CD4-positive, alpha-beta T cell treated with Interleukin-12 subunit alpha and Interleukin-12 subunit beta, for 1 hour (primary cell): ENCODE data around the gene PRIMA1.

Experiments
- DNase-seq: peaks from one replicate; pipeline ENCODE4 v3.0.0-alpha.2; 2020

The PRIMA1 gene

DNA sequence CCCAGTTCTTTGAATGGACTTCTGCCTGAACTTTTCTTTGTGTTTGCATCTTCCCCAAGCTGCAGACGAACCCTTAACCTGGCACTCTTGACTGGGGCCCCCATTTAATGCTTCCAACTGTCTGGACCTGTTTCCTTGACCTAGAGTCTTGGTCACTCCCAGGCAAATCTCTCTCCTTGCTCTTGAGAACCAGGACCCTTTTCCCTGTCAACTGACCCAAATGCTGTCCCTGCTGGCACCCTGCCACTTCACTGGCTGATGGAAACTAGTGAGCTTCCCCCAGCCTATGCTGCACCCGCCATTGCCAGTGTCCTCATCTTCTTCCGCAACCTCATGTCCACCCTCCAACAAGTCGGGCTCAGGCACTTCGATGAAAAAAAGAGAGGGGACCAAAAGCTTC, 79.5 kb downstream of the PRIMA1 start:
- DNase-seq = no peak

GRCh38 chr14:93708311-93708734, 80.0 kb downstream of the PRIMA1 start:
- DNase-seq = no peak

GRCh38 chr14:93707475-93707874, 80.8 kb downstream of the PRIMA1 start:
- no peak for DNase-seq

GRCh38 chr14:93706360-93706955, 81.8 kb downstream of the PRIMA1 start:
- DNase-seq = no peak

- no peak for DNase-seq
Measured at GRCh38 chr14:93705513-93706156, 82.7 kb downstream of the PRIMA1 start.

DNA sequence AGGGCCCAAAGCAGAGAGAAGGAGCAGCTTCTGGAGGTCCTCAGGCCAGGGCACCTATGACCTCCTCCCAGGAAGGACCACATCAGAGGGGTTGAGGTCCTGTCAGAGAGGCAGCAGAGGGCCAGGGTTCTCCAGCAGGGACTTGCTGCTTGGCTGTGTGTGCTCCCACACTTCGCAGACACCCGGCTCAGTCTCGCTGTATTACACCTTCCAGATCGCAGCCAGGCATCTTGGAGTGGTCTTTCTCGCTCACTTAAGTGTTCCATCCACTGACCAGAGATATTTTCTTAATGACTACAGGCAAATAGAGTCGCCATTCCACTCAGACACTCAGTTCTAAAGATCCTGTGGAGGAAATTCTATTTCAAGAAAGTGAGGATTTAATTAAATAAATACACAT, 84.3 kb downstream of the PRIMA1 start:
- no peak for DNase-seq

DNA sequence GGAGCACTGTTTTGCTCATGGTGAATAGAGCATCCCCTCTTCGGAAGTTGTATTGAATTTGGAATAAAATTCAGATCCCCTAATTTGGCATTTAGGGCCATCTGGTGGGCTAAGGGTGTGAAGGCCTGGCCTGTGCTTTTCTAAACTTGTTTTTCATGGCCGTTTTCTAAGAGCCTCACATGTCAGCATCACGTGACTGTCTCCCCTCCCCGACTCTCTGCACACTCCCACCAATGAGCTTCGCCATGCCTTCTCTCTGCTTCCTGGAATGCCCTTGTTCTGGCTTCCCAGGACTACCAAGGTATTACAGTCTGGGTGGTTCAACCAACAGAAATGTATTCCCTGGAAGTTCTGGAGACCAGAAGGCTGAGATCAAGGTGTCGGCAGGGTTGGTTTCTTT, 85.3 kb downstream of the PRIMA1 start:
- no peak for DNase-seq

DNA sequence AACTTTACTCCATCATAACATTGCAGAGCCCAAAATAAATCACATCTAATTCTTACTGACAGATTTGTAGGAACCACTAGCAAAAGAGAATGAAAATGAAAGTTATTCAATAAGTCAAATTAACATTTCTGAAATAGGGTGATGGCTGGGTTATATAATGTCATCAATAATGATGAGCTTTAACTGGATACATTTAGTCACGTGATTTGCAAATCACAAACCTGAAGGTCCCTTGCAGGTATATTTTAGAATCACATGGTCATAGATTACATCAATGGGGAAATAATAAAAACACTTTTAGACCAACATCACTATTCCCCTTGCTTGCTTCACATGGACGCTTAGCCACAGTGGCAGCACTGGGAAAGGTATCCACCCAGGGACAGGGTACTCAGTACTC, 86.7 kb downstream of the PRIMA1 start:
- DNase-seq = no peak

GRCh38 chr14:93700928-93701327, 87.4 kb downstream of the PRIMA1 start:
- DNase-seq = no peak

DNA sequence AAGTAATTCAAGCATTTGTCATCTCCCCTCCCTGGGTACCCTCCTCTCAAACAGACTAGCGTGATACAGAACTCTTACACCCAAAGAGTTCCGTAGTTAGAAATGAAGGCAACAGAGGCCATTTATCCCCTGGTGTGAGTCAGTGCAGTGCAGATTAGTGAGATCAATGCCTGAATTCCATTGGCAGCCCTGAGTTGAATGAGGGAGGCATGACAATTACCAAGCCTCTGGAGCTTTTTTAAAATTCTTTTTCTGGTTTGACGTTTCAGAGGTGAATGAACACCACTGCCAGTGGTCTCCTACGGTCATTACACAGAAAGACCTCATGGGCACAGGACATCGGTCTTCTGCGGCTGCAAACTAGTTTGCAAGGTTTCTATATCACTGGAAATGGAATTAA, 94.4 kb downstream of the PRIMA1 start:
- no peak for DNase-seq

GRCh38 chr14:93691042-93691780, 97.1 kb downstream of the PRIMA1 start:
- no peak for DNase-seq

DNA sequence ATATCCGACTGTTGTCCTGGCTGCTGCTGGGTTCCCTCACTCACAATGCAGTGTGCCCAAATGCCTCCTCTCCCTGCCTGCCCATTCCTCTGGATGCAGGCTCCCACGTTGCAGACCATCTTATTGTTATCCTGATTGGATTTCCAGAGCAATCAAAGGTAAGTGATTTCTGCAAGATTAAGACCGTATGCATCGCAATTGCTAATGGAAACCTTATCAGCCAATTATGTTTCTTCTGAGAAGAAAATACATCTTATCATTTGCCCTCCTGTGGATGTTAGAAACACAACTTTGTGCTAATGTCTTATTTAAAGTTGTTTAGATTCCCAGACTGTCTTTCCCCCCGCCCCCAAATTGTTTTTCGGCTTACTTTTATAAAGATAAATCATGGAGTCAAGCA, 98.1 kb downstream of the PRIMA1 start:
- DNase-seq = no peak

GRCh38 chr14:93688820-93689219, 99.5 kb downstream of the PRIMA1 start:
- no peak for DNase-seq

DNA sequence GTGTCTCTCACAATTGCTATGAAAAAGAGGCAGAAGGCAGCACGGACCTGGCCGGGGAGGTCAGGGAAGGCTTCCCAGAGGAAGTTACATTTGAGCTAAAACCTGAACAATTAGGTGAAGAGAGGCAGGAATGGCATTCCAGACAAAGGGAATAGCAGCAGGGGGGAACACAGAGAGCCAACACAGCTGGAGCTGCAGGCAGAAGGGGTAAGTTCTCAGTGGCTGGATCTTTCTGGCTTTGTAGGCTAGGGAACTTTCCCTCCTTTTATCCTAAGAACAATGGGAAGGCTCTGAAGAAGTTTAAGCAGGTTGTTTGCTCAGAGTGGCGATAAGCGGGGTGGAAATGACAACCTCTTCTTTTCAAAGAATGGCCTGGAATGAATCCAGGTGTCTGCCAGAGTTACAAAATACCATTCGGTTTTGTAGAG, 100.0 kb downstream of the PRIMA1 start:
- no peak for DNase-seq

GRCh38 chr14:93686268-93686667, 102.0 kb downstream of the PRIMA1 start:
- no peak for DNase-seq

- no peak for DNase-seq
Measured at GRCh38 chr14:93685121-93685895, 103.0 kb downstream of the PRIMA1 start.

DNA sequence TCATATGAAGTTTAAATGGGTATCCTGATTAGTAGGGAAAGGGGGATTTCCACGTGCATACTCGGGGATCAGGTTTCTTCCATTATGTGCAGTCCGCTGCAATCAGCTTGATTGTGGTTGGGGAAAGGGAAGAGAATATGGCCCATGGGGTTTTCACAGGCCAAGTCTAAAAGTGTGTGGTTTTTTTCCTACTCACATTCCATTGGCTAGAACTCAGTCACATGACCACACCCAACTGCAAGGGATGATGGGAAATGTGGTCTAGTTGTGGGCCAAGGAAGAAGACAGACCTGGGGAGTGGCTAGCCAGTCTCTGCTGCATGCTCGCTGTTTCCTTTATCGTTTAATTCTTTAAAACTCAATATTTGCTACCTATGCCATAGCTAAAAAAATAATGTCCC, 105.1 kb downstream of the PRIMA1 start:
- no peak for DNase-seq

- no peak for DNase-seq
Measured at GRCh38 chr14:93682459-93682858, 105.8 kb downstream of the PRIMA1 start.

GRCh38 chr14:93676416-93676958, 111.8 kb downstream of the PRIMA1 start:
- DNase-seq = no peak

GRCh38 chr14:93675651-93676050, 112.6 kb downstream of the PRIMA1 start:
- DNase-seq = no peak

GRCh38 chr14:93674343-93674742, 113.9 kb downstream of the PRIMA1 start:
- no peak for DNase-seq

- no peak for DNase-seq
Measured at GRCh38 chr14:93669632-93670031, 118.7 kb downstream of the PRIMA1 start.
